Measurements from ENCODE around the gene KCNQ1. TPM values are rescaled to one million over a fixed set of nuclear protein-coding genes. Genes with fewer than 3 reads are reported as not detected.
A peak's percentile ranks its signal among the peaks of the same experiment; 100 is the strongest.

Gene KCNQ1
- total and polyA plus RNA-seq, 2 of the 13 experiments (the other 11 are each of a cell fraction or from before 2014, with no cell fraction given), result 0.02 to 0.08 TPM

GRCh38 chr11:2411446-2412305, 33.1 kb upstream of the KCNQ1 start (continued):
- TF ChIP-seq PRDM4 (CRISPR knock-in tag; IDR thresholded peaks at IDR 0.05; ENCODE audit: borderline replicate concordance) (no peak), SOX5 (CRISPR knock-in tag; IDR thresholded peaks at IDR 0.05; ENCODE audit: borderline replicate concordance) (no peak), RELA (CRISPR knock-in tag; IDR thresholded peaks at IDR 0.05) (no peak), ZNF768 (CRISPR knock-in tag; IDR thresholded peaks at IDR 0.05) (peak; percentile 98), ZNF441 (CRISPR knock-in tag; IDR thresholded peaks at IDR 0.05; ENCODE audit: borderline replicate concordance) (no peak)

DNA sequence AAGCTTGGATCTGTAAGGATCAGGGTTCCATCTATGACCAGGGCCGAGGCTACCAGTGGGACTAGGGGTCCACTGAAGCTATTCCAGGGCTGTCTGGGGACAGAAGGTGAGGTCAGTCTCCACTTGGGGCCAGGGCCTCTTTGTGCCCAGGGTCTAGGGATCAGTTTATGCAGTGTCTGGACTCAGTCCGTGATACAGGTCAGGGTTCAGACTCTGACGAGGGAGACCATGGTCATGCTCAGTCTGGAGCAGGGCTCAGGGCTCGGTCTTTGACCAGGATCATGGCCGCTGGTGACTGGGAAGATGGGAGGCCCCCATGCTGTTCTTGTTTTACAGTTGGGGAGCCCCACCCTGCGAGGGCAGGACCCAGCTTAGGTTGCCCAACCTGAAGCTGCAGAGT, 32.5 kb upstream of the KCNQ1 start:
- in situ Hi-C loops (cut with HindIII; ENCODE audit: extremely low pct_ligation_motif_present, low pct_unique_long_range_greater_than_20kb), result no loop called here
- no peak for FAIRE-seq
- BruUV-seq (replicated peaks), result no TSS peak
- TF ChIP-seq KLF12 (CRISPR knock-in tag; IDR thresholded peaks at IDR 0.05; ENCODE audit: borderline replicate concordance) (no peak), ZBTB20 (CRISPR knock-in tag; IDR thresholded peaks at IDR 0.05; ENCODE audit: borderline replicate concordance, low read depth) (0 out of 2 replicates have a peak, but pooled peaks have one; percentile 30), ZNF451 (CRISPR knock-in tag; IDR thresholded peaks at IDR 0.05) (no peak), ZNF414 (CRISPR knock-in tag; IDR thresholded peaks at IDR 0.05) (no peak), CENPT (CRISPR knock-in tag; IDR thresholded peaks at IDR 0.05; ENCODE audit: low read depth) (no peak), HOXA3 (CRISPR knock-in tag; IDR thresholded peaks at IDR 0.05) (0 out of 2 replicates have a peak, but pooled peaks have one; percentile 20), FOSL1 (CRISPR knock-in tag; IDR thresholded peaks at IDR 0.05; ENCODE audit: borderline replicate concordance) (no peak), ZNF616 (CRISPR knock-in tag; IDR thresholded peaks at IDR 0.05; ENCODE audit: low read depth) (no peak)
- TF ChIP-seq, protein P1, sequence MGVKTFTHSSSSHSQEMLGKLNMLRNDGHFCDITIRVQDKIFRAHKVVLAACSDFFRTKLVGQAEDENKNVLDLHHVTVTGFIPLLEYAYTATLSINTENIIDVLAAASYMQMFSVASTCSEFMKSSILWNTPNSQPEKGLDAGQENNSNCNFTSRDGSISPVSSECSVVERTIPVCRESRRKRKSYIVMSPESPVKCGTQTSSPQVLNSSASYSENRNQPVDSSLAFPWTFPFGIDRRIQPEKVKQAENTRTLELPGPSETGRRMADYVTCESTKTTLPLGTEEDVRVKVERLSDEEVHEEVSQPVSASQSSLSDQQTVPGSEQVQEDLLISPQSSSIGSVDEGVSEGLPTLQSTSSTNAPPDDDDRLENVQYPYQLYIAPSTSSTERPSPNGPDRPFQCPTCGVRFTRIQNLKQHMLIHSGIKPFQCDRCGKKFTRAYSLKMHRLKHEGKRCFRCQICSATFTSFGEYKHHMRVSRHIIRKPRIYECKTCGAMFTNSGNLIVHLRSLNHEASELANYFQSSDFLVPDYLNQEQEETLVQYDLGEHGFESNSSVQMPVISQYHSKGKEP (CRISPR knock-in tag; IDR thresholded peaks at IDR 0.05), result no peak

More for the DNA sequence above, 32.5 kb upstream of the KCNQ1 start:
- DNase-seq (ENCODE audit: low spot score), result no peak
- WGBS (ENCODE audit: low lambda C conversion rate), result 40% methylated on average over 2 of the region's 6 CpGs
- Histone ChIP-seq H3K36me3 (replicated peaks in 1 of 2; ENCODE audit: control insufficient read depth in 1 of 2, insufficient read depth in 2 of 2, low read length in 2 of 2) (no peaks in the 10 kb centered on the region), H2AFZ (ENCODE audit: low read length) (no peak overlapping the region), H3K4me3 (replicated peaks in 1 of 3; ENCODE audit: insufficient read depth in 1 of 3, low read depth in 2 of 3, low read length in 3 of 3) (no peak overlapping the region), H3K27me3 (ENCODE audit: control insufficient read depth in 1 of 2, insufficient read depth in 2 of 2, low read length in 2 of 2) (no peaks in the 10 kb centered on the region; a peak in 1 of 5 replicates), H4K20me1 (ENCODE audit: insufficient read depth, low read length) (no peaks in the 10 kb centered on the region), H3K27ac (ENCODE audit: extremely low read length, insufficient read depth, low read length) (no peak overlapping the region), H3K4me1 (ENCODE audit: insufficient read depth, low read length) (peaks cover 58% of the 10 kb centered on the region), H3K79me2 (ENCODE audit: insufficient read depth, low read length) (no peaks in the 10 kb centered on the region), H3K4me2 (ENCODE audit: low read depth, low read length) (0 out of 2 replicates have a peak overlapping the region, but pooled peaks have one; percentile 5), H3K9me3 (ENCODE audit: low read length) (no peaks in the 10 kb centered on the region), H3K9ac (ENCODE audit: insufficient read depth, low read depth, low read length) (peak overlapping the region; percentile 11; the same call in 1 of the 2 replicates)
- POLR2A ChIA-PET, result interaction anchor here (5.7 kb wide), 1 partner anchor 12 kb away, joined by 49 read pairs; the partner anchor contains the start of gene TSSC4
- CTCF ChIA-PET (ENCODE audit: low intra/inter-chr PET ratio, low total read pairs), result no interaction called here
- ATAC-seq, result no peak
- intact Hi-C loops (cut with micrococcal nuclease; ENCODE audit: unreplicated experiment), result no loop called here

Measured in HepG2 (cell line).